ENCODE measurements around the gene CCDC90B. TPM values are rescaled to one million over a fixed set of nuclear protein-coding genes. Genes with fewer than 3 reads are reported as not detected.
A peak's percentile ranks its signal among the peaks of the same experiment; 100 is the strongest.
"Not testable (repeated sequence)": the region's sequence is repeated elsewhere in the genome, so short reads cannot be mapped to it uniquely, and the experiment has no call there.

CCDC90B gene
- total RNA-seq, 1 donor from 2014 or later: 52.2 TPM

DNA sequence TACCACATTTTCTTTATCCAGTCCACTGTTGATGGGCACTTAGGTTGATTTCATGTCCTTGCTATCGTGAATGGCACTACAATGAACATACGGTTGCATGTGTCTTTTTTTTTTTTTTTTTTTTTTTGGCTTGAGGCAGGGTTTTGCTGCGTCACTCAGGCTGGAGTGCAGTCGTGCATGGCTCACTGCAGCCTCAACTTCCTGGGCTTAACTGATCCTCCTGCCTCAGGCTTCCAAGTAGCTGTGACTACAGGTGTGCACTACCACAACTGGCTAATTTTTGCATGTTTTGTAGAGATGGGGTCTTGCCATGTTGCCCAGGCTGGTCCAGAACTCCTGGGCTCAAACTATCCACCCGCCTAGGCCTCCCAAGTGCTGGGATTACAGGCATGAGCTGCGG is 1.5 kb upstream of the CCDC90B start:
- DNase-seq (ENCODE audit: low read depth in 2 of 2): no peak

DNA sequence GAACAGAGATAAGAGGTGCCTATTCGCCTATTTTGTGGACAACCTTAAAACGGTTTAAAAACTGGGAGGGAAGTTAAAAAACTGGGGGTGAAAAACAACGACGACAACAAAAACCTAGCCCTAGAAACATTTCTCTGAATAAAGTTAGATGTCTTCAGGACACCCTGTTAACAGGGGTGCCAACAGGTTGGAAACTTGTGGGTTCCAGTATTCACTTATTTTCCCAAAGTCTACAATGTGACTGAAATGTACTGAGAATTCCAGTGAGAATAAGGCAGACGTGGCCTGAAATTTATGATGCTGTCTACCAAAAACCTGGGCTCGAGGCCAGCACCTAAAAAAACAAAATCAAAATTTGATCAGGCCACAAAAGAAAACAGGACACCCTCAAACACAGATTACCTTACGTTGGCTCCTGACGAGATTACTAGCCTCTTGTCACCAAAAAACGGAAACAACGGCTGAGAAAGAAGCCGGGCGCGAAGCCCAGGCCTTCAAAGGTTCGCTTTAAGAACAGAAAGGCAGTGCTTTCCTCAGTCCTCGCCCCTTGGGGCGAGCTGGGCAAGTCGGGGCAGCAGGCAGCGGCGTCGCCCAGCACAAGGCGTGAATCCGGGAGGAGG is 906 bp downstream of the CCDC90B start:
- DNase-seq (ENCODE audit: low read depth in 2 of 2): no peak

DNA sequence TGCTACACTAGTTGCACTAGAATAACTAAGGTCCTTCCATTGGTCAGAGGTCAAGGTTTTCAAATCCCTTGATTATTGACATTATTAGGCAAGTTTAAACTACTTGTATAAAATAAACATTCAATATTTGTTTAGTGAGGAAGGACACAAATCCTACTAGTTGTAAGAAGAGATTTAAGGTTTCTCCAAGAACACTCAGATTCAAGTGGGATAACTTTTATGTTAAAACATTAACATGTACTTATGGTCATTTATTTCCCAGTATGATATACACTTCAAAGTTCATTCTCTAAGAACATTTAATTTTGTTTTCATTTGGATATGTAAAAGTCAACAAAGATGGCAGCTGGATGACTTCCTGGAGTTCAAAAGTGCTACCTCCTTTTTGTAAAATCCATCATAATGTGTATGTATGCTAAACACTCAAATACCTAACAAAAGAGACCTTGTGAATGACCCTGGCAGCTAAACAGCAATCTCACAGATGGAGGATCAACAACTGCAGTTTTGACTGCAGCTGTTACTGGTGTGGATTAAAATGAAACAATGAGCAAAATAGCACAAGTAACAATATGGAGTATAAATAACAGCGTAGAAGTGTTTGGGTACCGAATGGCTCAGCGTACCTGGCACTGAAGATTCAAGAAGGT is 1.5 kb downstream of the CCDC90B start:
- DNase-seq (ENCODE audit: low read depth in 2 of 2): peak in 1 of 2 donors; percentile 2

DNA sequence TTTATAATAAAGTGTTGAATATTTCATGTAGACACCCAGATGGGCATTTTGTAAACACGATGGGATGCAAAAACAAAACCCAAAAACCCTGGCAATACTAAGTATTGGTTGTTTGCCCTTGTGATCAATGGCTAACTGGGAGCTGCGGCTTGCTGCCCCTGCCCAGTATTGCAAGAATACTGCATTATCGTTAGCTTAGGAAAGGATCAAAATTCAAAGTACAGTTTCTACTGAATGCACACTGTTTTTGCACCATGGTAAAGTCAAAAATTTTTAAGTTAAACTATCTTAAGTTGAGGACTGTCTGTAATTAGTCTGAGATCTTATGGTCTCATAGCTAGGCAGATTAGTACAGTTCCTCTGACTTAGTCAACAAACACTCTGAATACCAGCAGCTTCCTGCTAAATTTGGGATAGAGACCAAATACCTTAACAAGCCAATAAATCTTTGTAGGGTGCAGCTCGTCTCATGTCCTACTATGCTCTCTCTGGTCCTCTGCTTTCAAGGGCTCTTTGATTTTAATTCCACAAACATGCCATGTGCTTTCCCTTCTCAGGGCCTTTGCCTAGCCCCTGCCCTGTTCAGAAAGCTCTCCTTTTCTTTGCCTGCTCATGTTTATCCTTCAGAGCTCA is 4.0 kb downstream of the CCDC90B start:
- DNase-seq (ENCODE audit: low read depth in 2 of 2): no peak

DNA sequence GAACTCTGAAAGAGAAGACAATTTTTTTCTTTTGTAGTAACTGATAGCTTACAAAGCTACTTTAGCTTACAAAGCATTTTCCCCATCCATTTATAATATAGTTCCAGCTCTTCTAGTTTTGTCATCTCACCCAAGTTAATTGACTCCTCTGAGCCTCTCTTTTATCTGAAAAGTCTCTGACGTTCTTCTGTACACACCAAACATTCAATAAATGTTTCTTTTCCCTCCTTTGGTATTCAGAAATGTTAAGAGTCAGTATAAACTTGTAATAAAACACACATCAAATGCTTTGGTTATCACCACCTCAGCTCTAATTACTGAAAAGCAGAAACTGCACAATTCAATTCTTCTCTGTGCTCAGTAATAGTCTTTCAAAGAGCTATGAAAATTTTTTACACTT is 5.9 kb downstream of the CCDC90B start:
- DNase-seq (ENCODE audit: low read depth in 2 of 2): no peak

DNA sequence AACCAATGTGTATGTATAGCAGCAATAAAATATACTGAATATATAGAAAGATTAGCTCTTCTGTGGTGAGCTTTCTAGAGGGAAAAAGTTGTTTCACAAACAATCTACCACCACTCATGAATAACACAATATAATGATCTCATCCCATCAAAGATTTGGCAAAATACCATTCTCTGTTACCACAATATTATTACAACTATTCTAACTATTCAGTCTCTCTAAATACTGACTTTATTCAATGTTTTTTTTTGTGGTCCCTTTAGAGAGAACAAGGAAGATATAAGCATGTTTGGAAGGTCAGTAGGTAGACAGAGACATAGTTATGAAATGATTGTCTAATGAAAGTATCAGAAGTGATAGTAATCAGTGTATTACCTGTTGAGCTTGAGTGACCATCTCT is 7.8 kb downstream of the CCDC90B start:
- no peak for DNase-seq (ENCODE audit: low read depth in 2 of 2)

DNA sequence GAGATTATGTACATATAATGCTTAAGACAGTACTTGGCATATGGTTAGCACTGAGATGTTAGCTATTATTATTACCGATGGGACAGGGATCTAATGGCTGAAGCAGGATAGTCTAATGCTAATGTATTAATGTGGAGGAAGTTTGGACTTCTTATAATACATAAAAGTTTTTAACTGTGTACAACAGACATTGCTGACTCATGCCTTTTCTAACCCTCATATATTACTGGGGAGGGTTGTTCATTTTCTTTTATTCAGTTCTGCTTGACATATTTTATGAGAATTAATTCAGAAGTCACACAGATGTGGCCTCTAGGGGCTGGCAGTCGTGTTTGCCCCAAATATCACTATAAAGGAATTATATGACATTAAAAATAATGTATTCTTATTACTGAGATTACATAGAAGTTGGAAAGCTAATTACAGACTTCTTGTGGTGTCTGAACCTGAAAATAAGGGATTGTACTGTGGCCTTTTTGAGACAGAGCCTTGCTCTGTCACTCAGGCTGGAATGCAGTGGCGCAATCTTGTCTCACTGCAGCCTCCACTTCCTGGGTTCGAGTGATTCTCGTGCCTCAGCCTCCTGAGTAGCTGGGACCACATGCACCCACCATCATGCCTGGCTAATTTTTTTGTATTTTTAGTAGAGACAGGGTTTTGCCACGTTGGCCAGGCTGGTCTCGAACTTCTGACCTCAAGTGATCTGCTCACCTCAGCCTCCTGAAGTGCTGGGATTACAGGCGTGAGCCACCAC is 10.1 kb downstream of the CCDC90B start:
- no peak for DNase-seq (ENCODE audit: low read depth in 2 of 2)

DNA sequence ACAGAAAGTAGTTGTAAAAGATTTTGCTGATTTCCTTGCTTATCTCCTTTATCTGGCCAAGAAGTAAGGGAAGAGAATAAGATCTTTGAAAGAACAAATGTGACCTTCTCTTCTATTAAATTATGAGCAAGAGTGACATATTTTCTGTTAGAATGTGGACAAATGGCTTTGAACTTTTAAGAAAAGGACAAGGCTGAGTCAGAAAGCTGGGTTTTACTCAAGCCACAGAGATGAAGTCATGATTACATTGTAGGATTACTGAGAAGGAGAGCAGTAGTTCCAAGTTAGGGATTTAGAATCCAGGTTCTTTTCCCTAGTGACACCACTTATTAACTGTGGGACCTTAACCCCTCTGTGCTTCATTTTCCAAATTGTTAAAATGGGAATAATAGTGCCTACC is 13.5 kb downstream of the CCDC90B start:
- no peak for DNase-seq (ENCODE audit: low read depth in 2 of 2)

DNA sequence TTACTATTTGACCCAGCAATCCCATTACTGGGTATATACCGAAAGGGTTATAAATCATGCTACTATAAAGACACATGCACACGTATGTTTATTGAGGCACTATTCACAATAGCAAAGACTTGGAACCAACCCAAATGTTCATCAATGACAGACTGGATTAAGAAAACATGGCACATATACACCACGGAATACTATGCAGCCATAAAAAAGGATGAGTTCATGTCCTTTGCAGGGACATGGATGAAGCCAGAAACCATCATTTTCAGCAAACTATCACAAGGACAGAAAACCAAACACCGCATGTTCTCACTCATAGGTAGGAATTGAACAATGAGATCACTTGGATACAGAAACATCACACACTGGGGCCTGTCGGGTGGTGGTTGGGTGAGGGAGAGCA is 14.4 kb downstream of the CCDC90B start:
- DNase-seq (ENCODE audit: low read depth in 2 of 2): not testable (repeated sequence)

DNA sequence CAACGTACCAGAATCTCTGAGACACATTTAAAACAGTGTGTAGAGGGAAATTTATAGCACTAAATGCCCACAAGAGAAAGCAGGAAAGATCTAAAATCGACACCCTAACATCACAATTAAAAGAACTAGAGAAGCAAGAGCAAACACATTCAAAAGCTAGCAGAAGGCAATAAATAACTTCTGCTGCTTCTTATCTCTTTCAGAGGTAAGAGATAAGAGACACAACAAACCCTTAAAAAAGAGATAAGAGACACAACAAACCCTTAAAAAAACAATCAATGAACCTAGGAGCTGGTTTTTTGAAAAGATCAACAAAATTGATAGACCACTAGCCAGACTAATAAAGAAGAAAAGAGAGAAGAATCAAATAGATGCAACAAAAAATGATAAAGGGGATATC is 17.1 kb downstream of the CCDC90B start:
- not testable (repeated sequence) for DNase-seq (ENCODE audit: low read depth in 2 of 2)

DNA sequence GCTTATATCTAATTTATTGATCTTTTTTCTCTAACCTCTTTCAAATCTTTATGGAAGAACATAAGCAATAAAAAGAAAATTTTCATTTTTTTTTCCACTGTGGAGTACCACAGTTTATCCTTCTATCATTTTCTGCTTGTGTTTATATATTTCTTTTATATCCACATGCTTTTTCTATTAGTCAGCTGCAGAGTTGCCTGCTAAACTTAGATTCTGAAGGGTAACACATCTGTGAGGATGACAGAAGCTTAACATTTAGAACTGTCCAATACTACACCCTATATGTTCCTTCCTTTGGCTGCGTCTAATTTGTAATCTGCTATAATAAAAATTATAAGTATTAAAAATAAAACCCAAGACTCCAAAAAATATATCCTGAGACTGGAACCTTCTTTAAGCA is 20.8 kb downstream of the CCDC90B start:
- DNase-seq (ENCODE audit: low read depth in 2 of 2): no peak

DNA sequence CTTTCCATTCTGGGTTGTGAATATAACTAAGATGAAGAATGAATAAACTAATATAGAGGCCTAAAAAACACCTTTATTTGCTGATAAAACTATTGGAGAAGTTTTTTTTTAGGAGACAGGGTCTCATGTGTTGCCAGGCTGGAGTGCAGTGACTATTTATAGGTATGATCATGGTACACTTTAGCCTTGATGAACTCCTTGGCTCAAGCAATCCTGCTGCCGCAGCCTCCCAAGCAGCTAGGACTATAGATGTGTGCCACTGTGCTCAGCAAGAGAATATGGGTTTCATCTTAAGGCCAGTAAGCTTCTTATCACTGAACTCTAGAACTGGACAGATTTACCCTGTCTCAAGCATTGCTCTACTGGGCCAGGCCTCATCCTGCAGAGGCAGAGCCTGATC is 26.6 kb downstream of the CCDC90B start:
- no peak for DNase-seq (ENCODE audit: low read depth in 2 of 2)

DNA sequence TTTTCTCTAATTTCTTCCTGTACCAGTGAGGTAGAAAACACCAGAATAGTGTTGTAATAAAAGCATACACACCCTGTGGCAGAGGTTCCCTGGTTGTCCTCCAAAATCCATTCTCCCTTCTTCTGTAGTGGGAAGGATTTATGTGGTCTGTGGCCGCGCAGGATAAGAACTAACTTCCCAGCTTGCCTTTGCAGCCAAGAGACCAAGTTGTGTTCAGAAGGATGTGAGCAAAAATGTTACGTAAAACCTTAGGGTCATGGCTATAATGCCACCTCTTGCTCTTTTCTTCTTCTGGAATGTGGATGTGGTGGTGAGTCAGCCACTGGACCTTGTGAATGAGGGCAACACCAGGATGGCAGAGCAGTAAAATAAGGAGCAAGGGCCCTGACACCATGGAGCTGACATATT is 28.4 kb downstream of the CCDC90B start:
- peak in 1 of 2 donors; percentile 62 for DNase-seq (ENCODE audit: low read depth in 2 of 2)

DNA sequence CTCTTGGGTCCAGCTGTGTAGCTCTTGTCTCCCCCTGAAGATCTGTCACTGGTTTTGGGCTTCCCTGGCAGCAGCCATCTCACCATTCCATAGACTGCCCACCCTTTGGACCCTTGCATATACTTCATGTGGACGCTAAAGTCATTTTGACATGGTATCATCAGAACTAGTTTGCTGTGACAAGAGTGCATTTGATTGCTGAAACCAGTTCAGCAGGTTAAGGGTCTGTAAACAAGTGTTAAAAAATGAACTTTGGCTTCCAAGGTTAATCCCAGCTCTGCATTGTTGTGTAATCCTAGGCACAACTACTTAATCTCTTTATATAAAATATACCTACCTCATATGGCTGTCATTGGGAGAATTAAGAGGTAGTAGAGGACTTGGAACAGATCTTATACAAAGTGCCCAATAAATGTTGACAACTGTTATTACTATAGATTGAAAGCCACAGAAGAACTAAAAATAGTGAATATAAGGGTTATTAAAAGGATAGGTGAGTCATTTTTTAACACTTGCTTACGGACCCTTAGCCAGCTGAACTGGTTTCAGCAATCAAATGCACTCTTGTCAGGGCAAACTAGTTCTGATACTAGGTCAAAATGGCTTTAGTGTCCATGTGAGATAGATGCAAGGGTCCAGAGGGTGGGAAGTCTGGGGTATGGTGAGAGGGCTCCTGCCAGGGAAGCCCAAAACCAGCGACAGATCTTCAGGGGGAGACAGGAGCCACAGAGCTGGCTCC is 29.4 kb downstream of the CCDC90B start:
- no peak for DNase-seq (ENCODE audit: low read depth in 2 of 2)

DNA sequence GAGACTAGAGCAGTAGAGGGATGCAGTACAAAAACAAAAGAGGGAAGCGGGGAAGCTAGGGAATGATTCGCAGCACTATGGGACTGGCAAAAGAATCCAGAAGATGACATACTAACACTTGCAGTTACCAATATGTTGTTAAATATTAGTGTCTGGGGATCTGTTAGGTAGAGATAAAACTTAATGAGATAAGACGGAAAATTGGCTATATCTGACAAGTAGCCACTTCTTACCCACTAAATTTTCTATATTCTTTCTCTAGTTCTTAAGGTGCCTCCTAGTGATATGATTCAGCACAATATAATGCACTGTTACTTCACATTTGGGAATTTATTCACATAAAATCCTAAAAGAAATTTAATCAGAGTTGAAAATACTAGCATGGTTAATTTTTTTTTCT is 30.8 kb downstream of the CCDC90B start:
- no peak for DNase-seq (ENCODE audit: low read depth in 2 of 2)

DNA sequence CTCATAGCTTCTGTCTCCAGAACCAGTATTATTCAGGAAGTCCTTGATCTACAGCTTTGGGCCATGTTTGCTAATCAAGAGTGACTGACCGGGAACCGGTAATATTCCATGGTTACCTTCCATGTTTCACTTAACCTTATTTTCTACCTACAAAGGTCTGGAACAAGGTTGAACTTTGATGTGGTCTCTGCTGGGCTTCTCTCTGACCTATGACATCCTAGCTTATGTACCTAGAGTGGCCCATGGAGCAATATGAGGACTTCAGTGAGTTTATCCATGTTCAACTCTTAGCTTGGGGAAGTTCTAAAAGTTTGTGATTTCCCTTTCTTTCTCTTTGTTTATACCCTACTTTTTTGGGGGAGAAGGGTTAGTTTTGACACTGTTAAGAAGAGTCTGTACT is 33.2 kb downstream of the CCDC90B start:
- DNase-seq (ENCODE audit: low read depth in 2 of 2): no peak

DNA sequence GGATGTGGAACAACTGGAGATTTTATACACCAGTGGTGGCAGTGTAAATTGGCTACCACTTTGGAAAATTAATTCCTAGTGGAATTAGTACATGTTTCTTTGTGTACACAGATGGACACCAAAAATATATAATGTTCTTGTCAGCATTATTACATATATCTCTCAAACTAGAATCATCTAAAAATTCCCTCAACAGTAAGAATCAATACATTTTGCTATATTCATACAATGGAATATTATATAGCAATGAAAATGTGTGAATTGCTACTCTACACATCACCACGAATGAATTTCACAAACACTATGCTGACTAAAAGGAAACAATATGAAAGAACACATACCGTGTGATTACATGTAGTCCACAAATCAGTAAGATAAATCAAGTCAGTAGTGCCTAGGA is 33.9 kb downstream of the CCDC90B start:
- no peak for DNase-seq (ENCODE audit: low read depth in 2 of 2)

DNA sequence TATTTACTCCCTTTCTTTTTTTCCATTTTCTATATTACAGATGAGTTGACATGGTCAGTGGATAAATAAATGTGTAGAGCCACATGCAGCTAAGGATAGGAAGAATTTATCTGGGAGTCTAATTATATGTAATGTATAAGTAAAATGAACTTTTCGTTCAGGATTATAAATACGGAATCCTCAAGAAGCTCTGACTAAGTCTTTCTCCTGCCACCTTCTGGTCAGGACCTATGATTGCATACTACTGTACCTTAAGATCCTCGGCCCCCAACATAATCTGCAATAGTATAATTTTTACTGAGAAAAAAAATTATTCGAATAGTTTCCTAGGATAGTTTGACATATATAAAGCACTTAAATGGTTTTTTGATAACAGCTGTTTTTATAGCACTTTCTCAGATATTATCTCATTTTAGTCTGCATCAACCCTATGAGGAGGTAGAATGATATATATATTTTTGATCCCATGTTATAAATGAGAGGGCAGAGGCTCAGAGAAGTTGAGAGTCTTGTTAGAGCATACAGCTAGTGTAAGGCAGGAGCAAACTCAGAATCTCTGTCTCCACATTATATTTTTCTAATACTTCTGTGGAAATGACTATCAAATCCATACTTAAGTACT is 36.1 kb downstream of the CCDC90B start:
- DNase-seq (ENCODE audit: low read depth in 2 of 2): peak; percentile 12 to 66

DNA sequence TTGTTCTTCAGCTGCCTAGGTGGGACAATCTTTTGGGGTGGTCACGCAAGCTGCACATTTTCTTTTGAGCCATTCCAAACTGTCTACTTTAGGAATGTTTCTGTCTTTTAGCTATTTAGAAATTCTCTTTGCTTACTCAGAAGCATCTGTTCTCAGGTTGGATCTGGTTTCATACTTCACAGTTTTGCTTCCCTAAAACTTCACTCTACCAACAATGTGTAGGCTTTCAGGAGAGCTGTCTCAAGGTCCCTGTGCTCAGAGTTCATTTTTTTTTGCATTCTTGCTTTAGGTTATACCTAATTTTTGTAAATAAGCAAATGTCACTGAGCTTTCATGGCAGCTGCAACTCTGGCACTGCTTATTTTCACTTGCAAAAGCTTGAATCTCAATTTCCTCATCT is 36.7 kb downstream of the CCDC90B start:
- DNase-seq (ENCODE audit: low read depth in 2 of 2): no peak

DNA sequence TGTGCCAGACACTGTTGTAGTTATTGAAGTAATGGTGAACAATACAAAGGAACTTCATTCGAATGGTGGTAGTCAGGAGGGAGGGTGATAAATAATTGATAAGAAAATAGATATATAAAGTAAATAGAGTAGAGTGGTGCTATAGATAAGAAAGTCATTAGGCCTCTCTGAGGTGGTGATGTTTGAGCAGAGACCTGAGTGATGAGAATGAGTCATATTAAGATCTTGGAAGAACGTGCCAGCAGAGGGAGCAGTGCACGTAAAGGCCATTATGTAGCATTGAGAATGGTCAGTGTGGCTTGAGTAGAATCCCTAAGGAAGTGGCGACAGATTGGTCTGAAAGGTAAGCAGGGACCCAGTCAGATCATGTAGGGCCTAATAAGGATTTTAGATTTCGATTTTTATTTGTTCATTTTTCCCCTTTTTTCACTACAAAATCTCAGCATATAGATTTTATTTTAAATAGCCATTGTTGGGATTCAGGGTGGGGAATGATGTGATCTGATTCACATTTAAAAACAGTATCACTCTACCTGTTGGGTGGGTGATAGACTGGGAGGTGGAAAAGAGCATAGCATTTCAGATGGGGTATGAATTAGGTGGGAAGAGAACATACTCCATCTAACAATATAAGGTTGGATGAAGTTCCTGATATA is 44.7 kb downstream of the CCDC90B start:
- DNase-seq (ENCODE audit: low read depth in 2 of 2): peak; percentile 1 to 68

DNA sequence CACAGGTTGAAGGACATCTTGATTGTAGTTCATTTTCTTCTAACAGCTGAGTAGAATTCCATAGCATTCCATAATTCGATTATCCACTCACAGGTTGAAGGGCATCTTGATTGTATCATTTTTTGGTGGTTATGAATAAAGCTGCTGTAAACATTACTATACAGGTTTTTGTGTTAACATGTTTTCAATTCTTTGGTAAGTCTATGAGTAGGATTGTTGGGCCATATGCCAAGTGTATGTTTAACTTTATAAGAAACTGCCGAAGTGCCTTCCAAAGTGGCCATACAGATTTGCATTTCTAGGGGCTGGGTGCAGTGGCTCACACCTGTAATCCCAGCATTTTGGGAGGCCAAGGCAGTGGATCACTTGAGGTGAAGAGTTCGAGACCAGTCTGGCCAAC is 48.1 kb downstream of the CCDC90B start:
- no peak for DNase-seq (ENCODE audit: low read depth in 2 of 2)
